ENCODE data around the gene RBM38.

RBM38 gene

DNA sequence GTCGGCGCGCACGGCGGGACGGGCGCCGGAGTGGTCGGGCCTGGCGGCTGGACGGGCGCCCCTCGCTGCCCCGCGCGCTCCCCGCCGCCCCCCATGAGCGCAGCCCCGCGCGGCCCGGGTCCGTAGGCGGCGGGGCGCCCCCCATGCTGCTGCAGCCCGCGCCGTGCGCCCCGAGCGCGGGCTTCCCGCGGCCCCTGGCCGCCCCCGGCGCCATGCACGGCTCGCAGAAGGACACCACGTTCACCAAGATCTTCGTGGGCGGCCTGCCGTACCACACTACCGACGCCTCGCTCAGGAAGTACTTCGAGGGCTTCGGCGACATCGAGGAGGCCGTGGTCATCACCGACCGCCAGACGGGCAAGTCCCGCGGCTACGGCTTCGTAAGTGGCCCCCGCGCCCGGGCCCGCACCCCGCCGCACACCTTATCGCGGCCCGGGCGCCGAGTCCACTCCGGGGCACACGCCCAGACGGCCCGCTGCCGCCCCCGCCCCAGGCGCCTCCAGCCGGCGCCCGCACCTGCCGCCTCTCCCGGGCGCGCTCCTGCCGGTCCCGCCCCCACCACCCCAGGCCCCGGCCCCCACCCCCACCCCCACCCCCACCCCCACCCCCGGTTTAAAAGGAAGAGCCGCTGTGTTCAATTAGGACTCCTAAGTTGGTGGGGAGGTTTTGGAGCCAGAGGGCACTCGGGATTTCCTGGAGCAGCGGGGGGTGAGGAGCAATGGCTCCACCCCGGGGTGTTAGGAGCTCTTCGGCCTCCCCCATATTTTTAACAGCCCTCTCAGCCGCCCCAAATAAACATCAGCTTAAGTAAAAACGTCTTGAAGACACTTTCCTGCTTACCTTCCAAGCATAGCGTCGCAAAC, 474 bp downstream of the RBM38 start:
- peak; percentile 55 for DNase-seq (ENCODE audit: low spot score)

DNA sequence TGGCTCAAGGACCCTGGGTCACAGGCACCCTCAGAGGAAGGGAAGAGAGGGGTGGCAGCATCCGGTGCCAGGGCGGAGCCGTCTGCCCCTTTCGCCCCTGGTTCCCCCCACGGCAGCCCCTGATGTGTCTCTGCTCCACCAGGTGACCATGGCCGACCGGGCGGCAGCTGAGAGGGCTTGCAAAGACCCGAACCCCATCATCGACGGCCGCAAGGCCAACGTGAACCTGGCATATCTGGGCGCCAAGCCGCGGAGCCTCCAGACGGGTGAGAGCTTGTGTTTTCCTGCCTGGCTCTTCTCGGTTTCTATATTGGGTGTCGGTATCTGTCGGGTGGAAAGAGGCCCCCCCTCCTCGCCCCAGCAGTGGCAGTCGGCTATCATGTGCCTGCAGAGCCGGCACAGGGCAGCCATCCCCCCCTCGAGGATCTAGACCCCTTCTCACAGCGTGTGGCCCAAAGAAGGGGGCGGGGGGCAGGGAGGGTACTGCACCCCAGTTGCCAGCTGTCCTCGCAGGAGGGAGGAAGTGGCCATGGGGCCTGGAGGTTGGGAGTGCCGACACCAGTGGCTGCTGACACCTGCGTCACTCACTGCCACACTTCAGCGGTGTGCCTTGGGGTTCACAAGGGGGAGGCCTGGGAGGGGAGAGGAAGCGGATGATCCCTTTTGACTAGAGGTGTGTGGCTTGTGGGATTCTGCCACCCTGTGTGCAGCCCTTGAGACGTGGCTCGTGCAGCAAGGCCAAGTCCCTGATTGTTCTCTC, 1.5 kb downstream of the RBM38 start:
- no peak for DNase-seq (ENCODE audit: low spot score)

DNA sequence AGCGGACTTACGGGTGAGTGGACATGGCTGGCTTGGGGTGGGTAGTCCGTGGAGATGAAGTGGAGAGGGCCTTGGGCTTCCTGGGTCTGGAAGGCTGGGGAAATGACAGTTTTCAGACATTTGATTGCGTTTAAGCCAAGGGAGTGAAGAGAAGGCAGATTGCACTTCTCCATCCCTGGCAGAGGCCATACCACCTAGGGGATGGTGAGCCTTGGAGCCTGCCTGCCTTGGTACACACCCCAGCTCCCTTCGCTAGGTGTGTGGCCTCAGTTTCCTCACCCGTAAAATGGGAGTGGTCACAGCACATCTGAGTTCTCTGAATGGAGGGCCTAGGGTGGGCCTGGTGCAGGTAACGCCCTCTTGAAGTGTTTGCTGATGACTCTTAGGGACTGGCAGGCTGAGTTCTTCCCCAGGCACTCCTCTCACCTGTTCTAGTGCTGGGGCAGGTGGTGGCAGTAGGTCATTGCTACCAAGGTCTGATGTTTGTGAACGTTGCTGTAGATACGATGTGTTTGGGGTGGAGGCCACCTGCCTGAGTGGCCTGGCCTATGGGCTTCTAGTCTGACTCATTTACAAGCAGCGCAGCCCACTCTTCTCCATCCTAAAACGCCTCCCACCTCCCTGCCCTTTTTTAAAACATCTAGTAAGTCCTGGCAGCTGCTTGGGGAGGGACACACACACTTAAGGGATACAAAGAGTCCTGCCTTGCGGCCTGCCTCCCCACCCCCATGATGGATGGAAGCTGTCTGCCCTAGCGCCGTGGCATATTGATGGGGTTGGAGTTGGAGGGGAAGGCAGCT, 2.3 kb downstream of the RBM38 start:
- no peak for DNase-seq (ENCODE audit: low spot score)

DNA sequence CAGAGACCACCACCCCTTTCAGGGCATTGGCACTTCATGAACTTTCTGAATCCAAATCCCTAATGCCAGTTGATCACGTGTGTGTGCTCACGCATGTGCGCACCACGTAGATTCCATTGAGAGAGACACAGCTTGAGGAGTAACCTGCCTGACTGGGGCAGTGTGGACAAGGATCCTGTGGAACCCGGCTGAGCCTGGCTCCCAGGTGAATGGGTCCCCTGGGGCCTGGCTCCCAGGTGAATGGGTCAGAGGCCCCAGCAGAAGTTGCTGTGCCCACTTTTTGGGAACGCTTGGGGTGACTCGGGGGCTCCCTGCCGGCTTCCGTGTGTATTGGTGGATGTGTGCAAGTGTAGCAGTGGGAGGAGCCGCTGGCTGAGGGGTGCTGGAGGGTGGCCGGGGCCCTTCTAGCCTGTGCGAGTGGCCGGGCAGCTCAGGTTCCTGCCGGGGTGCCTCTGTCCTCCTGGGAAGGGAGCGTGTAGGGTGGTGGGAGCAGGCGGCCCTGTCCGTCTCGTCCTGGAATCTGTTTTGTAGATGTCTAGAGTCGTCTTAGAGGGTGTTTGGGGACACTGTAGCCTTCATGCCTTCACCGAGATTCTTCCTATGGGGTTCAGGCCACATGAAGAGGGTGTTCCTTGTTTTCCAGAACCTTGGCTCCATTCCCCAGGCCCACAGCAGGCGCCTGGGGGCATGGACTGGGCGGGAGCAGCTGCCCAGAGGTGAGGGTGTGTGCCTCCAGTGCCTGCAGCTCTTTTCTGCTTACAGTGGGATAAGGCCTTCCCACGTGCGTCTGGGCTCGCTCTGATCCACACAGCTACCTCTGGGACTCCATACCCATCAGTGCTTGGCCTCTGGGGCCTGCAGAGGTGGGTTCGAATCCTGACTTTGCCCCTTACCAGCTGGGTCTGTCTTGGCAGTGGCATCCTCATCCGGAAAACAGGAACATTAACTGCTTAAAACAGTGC, 3.2 kb downstream of the RBM38 start:
- no peak for DNase-seq (ENCODE audit: low spot score)

DNA sequence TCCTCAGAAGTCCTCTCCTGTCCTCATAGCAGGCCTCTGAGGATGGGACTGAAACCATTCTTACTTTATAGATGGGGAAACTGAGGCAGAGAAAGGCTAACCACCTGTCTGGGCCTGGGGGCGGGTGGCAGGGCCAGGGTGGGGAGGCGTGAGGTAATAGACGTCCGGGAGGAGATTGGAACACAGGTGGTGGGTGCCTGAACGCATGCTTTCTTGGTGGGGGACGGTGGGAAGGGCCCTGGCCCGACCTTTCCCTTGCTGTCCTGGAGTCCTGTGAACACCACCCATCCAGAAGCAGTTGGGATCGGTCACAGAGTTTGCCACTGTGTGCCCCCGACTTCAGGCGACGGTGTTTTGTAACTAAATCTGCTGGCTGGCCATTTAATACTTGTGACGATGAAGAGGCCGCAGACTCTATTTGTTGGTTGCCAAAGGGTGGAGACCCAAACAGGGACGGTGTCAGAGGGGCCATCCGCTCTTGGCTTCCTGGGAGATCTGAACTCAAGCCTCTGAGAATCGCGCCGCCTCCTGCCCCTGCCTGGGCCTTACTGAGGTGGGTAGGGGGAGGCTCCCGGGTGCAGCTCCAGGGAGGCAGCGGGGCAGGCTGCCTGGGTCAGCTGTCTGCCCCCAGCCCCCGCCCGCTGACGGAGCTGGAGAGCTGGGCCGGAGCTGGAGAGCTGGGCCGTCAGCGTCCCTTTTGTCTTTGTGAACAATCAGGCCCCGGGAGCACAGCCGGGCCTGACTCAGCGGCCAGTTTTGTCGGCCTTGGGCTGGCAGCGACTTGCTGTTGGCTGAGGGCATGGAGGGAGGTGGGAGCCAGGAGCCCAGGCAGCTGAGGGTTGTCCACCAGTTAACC, 4.1 kb downstream of the RBM38 start:
- DNase-seq (ENCODE audit: low spot score): peak; percentile 71

DNA sequence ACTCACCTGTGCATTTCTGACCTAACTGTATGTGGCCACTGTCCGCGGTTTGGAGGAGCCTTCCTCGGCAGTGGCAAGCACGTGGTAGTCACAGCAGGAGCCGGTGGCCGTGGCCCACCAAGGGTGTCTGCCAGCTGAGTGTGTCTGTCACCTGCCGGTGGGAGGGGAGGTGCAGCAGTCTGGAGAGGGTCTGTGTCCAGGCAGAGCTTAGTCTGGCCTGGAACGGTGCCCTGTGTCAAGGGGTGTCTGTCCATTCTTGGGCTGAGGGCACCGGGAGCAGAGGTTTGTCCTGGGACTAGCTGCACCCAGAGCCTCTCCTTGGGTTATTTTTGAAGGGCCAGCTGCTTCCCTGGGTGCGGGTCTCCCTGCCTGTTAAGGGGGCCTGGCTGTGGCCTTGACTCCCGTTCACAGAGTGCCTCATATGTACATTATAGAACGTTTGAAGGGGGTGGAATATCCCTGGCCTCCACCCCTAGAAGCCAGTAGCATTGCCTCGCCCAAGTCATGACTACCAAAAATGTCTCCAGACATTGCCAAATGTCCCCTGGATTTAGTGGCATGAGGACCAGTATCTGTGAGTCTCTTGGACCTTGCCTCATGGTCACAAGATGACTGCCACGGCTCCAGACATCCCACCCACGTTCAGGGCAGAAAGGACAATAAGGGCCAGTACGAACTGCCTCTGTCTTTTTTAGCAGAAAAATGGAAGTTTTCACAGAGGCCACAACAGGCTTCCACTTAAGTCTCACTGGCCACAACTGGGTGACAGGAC, 5.2 kb downstream of the RBM38 start:
- no peak for DNase-seq (ENCODE audit: low spot score)

DNA sequence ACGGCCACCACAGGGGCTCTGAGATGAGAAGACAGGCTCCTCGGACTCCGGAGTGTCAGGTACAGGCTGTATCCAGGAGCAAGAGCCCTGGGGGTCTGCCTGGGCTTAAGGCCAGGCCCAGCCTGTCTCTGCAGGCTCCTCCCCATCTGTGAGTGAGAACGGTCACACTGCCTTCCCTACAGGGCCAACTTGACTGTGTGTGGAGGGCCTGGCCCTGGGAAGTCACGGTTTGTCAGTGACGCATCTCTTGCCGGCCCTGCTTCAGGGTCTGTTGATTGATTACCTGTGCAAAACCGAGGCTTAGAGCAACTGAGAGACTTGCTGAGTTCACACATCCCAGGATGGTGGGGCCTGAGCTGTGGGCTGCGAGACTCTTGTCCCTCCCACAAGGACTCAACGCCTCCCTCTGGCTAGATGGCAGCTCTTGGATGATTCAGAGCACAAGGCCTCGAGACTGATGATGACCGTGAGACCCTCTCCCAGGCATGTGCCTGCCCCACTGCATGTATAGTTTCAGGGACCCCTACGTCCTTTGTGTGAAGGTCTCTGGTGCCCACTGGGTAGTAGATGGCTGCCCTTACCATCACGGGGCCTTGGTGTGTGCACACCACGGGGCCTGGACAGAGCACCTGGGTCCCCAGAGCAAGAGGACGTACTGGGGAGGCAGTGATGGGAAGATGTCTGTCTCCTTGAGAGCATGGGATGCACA, 5.9 kb downstream of the RBM38 start:
- DNase-seq (ENCODE audit: low spot score): no peak

DNA sequence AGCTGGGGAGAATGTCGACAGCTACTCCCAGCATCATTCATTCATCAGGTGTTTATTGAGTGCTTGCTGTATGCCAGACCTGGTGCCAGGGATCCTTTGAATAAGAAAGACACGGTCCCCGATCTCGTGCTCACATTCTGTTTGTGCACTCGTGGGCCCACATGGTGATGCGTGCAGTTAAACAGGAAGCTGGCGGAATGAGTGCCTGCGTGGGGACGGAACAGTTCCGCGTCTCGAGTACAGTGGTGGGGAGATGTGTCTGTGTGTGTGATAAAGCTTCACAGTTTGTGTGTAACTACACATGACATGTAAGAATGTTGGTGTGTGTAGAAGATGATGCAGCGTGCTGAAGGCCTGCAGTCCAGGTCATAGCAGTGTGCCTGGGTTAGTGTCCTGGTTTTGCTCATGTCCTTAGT, 6.5 kb downstream of the RBM38 start:
- DNase-seq (ENCODE audit: low spot score): no peak

DNA sequence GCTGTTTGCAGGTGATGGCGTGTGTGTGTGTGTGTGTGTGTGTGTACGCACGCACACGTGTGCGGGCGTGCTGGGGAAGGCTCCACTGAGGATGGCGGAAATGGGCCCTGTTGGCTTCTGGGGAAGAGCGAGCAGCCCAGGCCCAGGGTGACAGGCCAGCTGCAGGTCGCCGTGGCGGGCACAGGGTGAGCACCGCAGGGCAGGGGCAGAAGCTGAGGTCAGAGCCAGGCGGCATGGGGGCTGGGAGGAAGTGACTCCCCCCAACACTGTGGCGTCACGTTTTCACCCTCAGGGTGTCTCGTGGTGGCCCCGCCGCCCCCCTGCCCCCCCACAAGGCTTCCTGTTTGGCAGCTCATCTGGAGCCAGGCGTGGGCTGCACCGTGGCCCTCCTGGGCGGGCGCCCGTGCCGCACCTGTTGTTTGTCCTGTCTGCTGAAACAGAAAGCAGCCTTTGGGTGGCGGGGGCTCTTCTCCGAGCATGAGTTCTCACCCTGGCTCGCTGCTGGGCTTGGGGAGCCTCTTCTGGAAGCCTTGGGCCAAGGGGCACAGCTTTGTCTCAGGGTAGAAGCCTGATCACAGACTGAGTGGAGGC, 7.1 kb downstream of the RBM38 start:
- DNase-seq (ENCODE audit: low spot score): no peak

DNA sequence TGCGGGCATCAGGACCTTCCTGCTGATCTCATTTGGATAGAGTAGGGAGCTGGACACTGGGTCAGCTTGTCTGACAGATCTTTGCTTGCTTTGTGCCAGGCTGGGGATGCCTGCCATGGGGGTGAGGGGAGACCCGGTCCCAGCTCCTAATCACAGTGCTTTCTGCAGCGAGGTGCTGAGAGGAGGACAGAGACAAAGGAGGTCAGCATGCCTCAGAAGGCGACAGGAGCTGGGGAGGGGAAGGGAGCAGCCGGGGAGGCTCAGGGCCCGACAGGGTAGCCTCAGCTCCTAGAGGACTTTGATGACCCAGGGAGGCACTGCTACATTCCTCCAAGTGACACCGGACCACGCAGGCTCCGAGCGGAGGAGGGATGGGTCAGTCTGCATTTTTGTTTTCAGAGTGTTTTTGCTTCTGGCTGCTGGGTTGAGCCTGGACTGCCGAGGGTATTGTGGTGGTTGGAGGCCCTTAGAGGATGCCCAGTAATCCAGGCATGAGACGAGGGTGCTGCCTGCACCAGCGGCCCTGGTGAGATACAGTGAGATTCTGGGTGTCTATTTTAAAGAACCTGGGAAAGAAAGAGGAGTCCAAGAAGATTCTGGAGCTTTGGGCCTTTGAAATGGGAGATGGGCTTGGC, 7.8 kb downstream of the RBM38 start:
- no peak for DNase-seq (ENCODE audit: low spot score)

DNA sequence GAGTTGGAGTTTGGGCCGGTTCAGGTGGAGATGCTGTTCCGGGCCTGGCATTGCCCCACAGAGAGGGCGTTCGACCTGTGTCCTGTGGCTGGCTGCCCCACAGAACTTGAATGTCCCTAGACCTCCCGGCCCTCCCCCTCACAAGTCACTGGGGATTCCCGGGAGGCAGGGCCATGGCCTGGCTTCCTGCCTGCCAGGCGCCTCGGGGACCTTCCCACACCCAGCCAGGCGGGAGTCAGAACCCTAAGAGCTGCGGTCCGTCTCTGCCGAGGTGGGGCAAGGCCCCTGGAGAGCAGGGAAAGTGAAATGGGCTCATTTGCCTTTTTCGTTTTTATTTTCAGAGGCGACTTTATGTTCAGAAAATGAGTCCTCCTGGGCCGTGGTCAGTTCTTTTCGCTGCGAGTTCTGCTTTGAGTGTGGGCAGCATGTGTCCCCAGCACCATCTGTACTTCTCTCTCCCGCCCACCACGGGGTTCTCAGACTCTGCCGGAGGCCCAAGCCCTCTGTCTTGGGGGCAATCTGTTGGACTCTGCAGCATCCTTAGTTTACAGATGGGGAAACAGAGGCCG, 8.5 kb downstream of the RBM38 start:
- no peak for DNase-seq (ENCODE audit: low spot score)

DNA sequence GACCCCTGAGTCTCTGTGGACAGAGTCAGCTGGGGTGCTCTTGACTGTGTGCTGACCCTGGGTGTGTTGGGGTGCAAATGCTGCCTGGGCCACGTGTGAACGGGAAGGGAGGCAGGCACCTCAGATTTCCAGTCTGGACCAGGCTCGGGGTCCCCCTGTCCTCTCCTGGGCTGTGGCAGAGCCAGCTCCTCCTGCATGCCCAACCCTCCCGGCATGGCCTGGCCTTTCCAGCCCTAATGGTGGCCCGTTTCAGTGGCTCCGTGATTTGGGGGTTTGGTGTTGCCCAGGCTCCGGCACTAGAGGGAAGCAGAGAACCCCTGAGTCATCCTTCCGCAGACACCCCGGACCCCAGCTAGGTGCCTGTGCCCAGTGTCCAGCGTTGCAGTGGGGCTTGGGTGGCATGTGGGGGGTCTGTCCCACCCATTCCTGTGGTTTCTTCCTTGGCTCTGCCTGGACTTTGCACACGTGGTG, 9.1 kb downstream of the RBM38 start:
- DNase-seq (ENCODE audit: low spot score): no peak

DNA sequence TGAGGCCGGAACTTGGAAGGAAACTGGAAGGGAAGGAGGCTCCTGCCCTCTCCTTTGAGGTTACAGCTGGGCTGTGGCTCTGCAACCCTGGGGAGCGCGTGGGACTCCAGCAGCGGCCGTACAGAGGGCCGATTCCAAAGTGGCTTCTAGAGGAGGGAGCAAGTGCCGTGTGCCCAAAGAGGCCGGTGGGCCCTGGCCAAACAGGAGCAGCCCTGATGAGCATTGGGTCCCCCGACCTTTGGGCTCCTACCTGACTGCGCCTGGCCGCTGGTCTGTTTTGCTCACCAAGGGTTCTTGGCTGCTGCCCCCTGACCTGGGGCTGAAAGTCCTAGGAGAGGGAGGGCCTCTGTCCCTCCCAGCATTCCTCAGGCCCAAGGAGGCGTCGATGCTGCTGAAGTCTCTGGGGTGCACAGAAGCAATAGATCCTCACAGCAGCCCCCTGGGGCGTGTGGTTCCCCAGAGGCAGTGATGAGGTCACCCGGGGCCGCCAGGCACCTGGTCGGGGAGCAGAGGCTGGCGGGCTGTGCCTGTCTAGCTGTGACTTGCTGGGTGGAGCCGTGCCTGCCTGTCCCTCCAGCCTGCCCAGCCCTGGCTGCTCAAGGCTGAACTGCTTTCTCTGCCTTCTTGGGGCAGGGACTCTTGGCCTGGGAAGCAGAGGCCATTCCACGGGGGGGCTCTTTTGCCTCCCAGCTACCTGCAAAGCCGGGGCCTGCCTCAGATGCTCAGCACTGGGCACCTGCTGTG, 9.8 kb downstream of the RBM38 start:
- no peak for DNase-seq (ENCODE audit: low spot score)

DNA sequence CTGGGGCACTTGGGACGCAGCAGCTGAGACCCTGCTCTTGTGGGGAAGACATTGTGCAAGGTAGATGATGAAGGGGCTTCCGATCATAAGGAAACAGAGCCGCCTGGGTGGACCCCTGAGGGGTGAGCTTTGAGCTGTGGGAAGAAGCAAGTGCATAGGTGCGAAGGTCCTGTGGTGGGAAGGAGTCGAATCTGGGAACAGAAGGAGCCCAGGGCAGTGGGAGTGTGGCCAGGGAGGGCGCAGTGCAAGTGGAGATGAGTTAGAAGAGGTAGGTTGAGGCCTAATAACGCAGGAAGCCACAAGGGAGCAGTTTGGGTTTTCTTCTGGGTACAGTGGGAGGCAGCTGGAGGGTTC, 10.3 kb downstream of the RBM38 start:
- DNase-seq (ENCODE audit: low spot score): no peak

DNA sequence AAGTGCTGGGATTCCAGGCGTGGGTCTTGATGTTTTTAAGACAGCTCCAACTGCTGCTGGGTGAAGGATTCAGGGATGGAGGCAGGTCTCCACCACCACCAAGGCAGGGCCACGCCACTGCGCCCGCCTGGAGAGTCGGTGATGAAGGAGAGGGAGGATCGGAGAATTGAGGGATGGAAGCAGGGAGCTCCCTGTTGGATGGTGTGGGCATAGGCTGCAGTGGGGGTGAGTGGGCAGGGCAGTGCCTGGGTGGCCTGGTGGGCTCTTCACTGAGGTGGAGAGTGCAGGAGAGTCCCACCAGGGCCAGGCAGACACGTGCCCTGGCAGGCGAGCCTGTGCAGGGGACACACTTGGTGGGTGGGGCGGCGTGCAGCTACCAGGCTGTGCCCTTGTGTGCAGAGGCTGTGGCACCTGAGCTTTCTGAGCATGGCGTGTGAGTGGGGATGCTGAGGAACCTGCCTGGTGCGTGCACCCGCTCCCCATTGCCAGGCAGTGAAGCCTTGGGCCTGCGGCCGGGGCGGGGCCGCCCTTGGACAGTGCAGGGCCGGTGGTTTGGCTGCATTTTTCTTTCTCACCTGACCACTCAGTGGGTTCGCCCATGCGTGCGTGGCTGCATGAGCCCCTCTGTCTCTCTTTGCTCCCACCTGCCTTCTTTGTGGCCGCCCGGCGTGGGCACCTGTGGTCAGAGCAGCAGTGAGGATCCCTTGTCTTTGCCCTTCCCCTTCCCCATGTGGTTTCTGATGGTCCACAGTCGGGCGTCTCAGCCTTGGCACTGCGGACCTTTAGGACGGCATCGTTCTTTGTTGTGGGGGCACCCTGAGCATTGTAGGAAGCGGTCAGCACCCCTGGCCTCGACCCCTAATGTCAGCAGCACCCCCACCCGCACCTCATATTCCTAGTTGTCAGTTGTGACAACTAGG, 11.3 kb downstream of the RBM38 start:
- no peak for DNase-seq (ENCODE audit: low spot score)

DNA sequence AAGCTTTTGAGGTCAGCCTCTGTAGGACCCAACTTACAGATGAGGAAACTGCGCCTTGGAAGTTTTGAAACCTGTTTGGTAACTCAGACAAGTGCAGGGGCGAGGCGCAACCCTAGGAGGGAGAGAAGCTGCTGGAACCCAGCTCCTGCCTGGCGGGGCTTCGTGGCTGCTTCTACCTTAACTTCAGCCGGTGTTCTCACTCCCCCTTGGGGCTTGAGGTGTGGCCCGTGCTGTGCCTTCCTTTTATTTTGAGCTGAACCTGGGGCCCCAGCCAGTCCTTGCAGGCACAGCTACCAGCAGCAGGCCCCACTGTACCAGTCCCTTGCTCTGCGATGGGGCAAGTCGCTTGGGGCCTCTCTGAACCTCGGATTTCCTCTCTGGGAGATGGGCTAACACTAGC, 12.0 kb downstream of the RBM38 start:
- no peak for DNase-seq (ENCODE audit: low spot score)

Data from iPS-NIHi11 (cell line).